Smooth muscle cell of the coronary artery (primary cell): ENCODE data around the gene LYPD1. TPM values are rescaled to one million over a fixed set of nuclear protein-coding genes. Genes with fewer than 3 reads are reported as not detected.

Source experiments
- total RNA-seq: library from RNA; depleted of rRNA; stranded (reverse); fragments of >200 nt; gene quantifications from 2 replicates; pipeline ENCODE4 v1.2.3, GENCODE V29; 2014; ENCODE audit warnings: low replicate concordance

LYPD1 gene, protein sequence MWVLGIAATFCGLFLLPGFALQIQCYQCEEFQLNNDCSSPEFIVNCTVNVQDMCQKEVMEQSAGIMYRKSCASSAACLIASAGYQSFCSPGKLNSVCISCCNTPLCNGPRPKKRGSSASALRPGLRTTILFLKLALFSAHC
- total RNA-seq, result 0.59 and 256 TPM in 2 replicates

DNA sequence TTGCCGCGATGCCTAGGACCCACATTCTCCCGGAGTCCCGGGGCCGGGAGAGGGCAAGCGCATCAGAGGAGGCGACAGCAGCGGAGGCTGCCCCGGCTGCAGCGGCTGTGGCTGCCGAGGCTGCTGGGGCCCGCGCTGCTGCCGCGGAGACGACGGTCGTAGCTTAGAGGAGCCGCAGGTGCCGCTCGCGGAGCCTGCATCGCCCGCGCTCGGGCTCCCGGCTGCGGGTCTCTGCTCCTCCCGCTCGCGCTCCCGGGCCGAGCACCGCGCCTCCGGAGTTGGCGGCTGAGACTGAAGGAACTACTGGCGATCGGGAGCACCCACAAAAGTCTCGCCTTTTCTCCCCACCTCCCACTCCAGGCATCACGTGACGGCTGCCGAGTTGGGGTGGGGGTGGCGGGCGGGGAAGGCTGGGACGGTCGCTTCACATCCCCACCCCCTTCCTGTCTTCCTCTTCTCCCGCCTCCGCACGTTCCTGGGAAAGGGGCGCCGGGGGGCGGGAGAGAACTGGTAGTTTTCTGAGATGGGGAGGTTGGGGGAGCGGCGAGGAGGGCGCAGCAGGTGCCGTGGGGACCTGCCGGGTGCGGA lies at the start of gene LYPD1:
TSS of gene LYPD1 (minus strand) at position 298 of the 588 bp plus-strand sequence. CDS start at position 25, 273 bp downstream.

